Esophagus squamous epithelium (tissue), 4 donors: Measurements from ENCODE around the gene TSPEAR.

Experiments
- POLR2A ChIP-seq, 4 donors: fragments of 450-650 bp; IDR thresholded peaks; one replicate each; pipeline ENCODE4 v1.6.1; 2017; ENCODE audit warnings: antibody characterized with exemption in 4 of 4, mild to moderate bottlenecking in 4 of 4, moderate library complexity in 3 of 4
- TF ChIP-seq, protein P1 (sequence below), 6 experiments: fragments of 450-650 bp in 4 of 6; fragments of 200-600 bp in 2 of 6; sonication (generic) in 2 of 6; IDR thresholded peaks; one replicate each; pipeline ENCODE4 v1.5.1; 2016 to 2019; ENCODE audit warnings: antibody characterized with exemption in 6 of 6, mild to moderate bottlenecking in 4 of 6, moderate library complexity in 4 of 6

DNA sequence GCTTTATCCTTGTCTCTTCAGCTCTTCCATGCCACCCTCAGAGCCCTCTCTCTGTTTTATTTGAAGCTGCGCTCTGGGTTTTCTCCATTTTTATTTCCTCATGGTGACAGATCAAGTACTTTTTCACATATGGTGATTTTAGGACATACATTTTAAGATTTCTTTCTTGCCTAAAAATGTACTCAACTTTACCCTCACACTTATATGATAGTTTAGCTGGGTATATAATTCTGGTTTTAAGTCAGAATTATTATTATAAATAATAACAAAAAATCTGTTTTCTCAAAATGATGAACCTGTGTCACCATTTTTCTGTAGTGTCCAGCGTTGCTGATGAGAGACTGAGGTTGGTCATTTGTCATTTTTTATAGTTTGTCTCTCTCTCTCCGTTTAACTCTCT, 130.2 kb downstream of the TSPEAR start:
- TF ChIP-seq POLR2A (IDR thresholded peaks at IDR 0.05) = no peak
- TF ChIP-seq, protein P1, sequence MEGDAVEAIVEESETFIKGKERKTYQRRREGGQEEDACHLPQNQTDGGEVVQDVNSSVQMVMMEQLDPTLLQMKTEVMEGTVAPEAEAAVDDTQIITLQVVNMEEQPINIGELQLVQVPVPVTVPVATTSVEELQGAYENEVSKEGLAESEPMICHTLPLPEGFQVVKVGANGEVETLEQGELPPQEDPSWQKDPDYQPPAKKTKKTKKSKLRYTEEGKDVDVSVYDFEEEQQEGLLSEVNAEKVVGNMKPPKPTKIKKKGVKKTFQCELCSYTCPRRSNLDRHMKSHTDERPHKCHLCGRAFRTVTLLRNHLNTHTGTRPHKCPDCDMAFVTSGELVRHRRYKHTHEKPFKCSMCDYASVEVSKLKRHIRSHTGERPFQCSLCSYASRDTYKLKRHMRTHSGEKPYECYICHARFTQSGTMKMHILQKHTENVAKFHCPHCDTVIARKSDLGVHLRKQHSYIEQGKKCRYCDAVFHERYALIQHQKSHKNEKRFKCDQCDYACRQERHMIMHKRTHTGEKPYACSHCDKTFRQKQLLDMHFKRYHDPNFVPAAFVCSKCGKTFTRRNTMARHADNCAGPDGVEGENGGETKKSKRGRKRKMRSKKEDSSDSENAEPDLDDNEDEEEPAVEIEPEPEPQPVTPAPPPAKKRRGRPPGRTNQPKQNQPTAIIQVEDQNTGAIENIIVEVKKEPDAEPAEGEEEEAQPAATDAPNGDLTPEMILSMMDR (IDR thresholded peaks at IDR 0.05) = no peak
